Inflammatory macrophage treated with lipopolysaccharide for 4 hours (primary cell): ENCODE measurements around the gene PAFAH1B2.

Experiments
- DNase-seq: peaks from one replicate; pipeline ENCODE4 v3.0.0-alpha.2; 2020

PAFAH1B2 gene

DNA sequence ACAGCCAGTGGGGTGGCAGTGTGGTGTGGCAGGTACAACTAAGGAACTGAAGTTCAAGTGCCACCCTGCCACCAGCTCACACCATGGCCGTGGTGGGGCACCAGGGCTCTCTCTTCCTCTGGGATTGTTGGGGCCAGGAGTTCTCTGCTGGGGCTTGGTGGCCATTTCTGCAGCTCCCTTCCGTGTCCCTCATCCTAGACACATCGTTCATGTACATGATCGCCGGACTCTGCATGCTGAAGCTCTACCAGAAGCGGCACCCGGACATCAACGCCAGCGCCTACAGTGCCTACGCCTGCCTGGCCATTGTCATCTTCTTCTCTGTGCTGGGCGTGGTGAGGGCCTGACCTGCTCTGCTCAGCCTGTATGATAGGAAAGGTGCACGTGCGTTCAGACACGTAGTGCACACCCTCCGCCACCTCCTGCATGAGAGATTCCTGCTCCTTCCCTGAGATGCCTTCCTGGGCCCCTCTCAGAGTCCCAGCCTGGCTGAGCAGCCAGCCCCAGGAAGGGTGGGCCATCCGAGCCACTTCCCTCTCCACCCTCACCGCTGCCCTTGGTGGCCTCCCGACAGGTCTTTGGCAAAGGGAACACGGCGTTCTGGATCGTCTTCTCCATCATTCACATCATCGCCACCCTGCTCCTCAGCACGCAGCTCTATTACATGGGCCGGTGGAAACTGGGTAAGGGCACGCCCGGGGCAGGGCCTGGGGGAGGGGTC is 47.8 kb downstream of the PAFAH1B2 start:
- DNase-seq = no peak

GRCh38 chr11:117192401-117192875 is 48.4 kb downstream of the PAFAH1B2 start:
- no peak for DNase-seq

DNA sequence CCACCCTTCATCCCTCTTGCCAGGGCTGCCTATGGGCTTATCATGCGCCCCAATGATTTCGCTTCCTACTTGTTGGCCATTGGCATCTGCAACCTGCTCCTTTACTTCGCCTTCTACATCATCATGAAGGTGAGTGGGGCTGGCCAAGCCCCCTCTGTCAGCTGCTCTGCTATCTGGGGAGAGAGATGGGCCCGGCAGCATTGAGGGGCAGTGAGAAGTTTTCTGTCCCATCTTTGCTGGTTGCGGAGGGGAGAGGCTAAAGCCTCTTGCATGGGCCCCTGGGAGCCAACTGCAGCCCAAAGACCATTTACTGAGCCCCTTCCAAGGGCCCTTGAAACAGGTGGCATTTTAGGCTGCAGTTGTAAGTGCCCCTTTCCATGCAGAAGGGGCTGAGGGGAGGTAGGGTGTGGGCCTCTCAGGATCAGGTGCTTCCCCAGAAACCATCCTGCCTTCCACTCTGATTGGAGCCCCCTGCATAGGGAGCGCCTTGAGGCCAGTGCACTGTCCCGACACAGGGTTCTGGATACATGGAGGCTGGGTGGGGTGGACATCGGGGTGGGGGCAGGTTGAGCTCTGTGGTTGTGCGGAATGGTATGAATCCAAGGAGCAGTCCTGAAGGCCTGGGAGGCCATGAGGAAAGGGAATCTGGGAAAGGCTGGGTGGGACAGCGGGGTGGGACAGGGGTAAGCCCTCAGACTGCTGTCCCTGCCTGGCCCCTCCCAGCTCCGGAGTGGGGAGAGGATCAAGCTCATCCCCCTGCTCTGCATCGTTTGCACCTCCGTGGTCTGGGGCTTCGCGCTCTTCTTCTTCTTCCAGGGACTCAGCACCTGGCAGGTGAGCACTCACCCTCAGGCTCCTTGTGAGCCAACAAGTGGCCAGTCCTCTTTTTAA is 49.3 kb downstream of the PAFAH1B2 start:
- no peak for DNase-seq

DNA sequence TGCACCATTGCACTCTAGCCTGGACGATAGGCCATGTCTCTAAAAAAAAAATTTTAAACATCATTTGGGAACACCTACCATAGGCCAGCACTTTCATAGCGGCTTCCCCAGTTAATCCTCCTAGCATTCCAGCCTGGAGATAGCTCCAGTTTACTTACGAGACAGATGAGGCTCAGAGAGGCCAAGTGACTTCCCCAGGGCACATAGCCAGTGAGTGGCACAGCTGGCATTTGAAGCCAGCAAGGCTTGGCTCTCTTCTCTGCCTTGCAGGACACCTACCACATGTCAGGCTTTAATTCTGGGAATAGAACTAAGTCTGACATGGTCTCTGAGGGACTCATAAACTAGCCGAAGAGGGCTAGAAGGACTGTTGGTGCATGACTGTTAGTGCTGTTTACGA is 50.2 kb downstream of the PAFAH1B2 start:
- DNase-seq = no peak

DNA sequence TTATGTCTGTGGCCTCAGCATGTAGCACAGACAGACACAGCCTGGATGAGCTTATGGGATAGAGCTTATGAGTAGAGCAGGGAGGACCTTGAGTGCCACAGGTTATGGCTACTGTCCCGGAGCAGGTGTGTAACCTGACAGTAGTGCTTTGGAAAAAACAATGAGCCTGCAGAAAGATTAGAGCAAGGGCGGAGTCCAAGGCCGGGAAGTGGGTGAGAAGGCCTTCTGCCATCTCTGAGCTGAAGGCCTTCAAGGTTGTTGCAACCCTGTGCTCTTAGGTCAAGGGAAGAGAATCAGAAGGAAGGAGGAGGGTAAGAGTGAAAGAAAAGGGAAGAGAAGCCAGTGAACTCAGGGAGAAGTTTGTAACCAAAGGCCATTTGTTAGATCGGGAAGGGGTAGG is 51.2 kb downstream of the PAFAH1B2 start:
- DNase-seq = no peak

DNA sequence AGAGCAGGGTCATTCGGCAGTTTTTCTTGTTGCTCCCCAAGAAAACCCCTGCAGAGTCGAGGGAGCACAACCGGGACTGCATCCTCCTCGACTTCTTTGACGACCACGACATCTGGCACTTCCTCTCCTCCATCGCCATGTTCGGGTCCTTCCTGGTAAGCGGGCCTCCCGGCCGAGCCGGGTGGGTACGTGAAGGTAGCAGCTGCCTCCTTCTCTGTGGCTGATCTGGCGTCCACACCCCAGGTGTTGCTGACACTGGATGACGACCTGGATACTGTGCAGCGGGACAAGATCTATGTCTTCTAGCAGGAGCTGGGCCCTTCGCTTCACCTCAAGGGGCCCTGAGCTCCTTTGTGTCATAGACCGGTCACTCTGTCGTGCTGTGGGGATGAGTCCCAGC is 51.7 kb downstream of the PAFAH1B2 start:
- DNase-seq = no peak

DNA sequence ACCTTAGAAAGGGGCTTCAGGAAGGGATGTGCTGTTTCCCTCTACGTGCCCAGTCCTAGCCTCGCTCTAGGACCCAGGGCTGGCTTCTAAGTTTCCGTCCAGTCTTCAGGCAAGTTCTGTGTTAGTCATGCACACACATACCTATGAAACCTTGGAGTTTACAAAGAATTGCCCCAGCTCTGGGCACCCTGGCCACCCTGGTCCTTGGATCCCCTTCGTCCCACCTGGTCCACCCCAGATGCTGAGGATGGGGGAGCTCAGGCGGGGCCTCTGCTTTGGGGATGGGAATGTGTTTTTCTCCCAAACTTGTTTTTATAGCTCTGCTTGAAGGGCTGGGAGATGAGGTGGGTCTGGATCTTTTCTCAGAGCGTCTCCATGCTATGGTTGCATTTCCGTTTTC is 52.9 kb downstream of the PAFAH1B2 start:
- DNase-seq = no peak

- no peak for DNase-seq
These were observed 53.7 kb downstream of the PAFAH1B2 start for GRCh38 chr11:117197516-117198456.

- DNase-seq = no peak
These were observed 54.5 kb downstream of the PAFAH1B2 start for GRCh38 chr11:117198613-117199012.

DNA sequence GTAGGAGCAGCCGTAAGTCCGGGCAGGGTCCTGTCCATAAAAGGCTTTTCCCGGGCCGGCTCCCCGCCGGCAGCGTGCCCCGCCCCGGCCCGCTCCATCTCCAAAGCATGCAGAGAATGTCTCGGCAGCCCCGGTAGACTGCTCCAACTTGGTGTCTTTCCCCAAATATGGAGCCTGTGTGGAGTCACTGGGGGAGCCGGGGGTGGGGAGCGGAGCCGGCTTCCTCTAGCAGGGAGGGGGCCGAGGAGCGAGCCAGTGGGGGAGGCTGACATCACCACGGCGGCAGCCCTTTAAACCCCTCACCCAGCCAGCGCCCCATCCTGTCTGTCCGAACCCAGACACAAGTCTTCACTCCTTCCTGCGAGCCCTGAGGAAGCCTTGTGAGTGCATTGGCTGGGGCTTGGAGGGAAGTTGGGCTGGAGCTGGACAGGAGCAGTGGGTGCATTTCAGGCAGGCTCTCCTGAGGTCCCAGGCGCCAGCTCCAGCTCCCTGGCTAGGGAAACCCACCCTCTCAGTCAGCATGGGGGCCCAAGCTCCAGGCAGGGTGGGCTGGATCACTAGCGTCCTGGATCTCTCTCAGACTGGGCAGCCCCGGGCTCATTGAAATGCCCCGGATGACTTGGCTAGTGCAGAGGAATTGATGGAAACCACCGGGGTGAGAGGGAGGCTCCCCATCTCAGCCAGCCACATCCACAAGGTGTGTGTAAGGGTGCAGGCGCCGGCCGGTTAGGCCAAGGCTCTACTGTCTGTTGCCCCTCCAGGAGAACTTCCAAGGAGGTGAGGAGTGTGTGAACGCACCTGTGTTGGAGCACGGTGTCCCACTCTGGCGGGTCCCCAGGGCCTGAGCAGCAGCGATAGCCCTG is 55.2 kb downstream of the PAFAH1B2 start, which contains the start of gene TAGLN:
Gene TAGLN (plus strand): TSS at position 318 of the 863 bp plus-strand sequence. CDS start 3,644 bp downstream, outside the sequence.
- no peak for DNase-seq

- DNase-seq = no peak
These were observed 56.1 kb downstream of the PAFAH1B2 start for GRCh38 chr11:117199916-117200812.

DNA sequence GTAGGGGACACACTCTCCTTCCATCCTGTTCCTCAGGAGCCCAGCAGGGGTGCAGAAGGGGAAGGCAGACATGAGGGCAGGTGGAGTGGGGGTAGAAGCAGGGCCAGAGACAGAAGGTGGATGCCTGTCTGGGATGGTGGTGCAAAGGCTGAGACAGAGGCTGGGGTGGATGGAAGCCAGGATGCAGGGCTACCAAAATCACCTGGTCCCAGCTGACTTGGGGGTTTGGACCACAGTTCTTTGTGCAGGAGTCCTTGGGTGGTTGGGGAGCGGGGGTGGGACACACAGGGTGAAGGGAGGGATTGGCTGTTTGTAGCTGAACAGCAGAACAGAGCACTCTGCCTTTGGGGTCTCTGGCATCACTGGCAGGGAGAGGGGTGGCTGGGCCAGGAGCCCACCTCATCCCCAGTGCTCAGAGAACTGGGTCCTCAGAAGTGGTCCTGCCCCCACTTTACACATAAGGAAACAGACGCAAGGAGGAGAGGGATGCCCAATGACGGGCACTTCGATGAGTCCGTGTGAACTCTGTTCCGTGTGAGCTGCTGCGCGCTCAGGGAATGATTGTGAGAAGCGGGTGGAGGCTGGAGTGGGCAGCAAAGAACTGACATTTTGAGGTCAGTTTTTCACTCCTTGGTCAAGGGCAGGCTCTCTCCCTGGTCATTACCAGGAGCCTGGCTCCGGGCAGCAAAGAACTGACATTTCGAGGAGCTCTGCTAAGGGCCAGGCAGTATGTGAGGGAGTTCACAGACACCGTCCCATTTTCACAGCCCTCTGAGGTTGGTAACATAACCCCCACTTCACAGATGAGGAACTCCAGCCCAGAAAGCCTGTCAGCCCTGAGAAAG is 56.9 kb downstream of the PAFAH1B2 start:
- DNase-seq = no peak

DNA sequence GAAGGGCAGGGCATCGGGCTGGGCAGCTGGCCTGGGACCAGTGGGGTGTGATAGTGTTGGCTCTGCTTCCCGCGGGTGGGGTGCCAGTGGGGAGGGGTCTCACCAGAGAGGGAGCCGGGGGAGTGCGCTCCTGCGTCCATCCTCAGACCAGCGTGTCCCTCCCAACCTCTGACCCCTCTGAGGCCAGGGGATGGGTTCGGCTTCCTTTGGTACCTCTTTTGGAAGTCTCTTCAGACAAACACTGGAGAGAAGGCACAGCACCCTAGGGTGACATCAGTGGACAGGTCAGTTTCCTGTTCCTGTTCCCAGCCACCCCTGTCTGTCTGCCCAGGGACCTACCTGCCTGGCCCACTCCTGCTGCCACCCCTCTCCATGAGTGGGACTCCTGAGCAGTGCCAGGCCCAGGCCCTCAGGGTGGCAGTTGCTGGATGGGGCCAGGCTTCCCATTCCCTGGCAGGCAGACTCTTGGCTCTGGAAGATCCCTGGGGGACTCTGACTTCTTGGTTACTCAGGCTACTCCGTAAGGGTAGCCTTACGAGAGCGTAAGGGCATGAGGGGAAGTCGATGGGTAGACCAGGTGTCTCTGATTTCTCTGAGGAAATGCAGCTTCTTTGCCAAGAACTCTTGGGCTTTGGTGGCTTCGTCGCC is 57.7 kb downstream of the PAFAH1B2 start:
- DNase-seq = no peak

GRCh38 chr11:117202386-117203068 is 58.4 kb downstream of the PAFAH1B2 start:
- DNase-seq = no peak

DNA sequence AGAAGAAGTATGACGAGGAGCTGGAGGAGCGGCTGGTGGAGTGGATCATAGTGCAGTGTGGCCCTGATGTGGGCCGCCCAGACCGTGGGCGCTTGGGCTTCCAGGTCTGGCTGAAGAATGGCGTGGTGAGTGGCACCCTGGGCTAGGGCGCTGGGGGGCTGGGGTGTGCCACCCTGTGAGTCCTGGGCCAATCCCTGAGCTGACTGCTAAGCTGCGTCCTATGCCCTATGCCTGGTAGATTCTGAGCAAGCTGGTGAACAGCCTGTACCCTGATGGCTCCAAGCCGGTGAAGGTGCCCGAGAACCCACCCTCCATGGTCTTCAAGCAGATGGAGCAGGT is 59.0 kb downstream of the PAFAH1B2 start:
- DNase-seq = no peak

- DNase-seq = no peak
These were observed 60.4 kb downstream of the PAFAH1B2 start for GRCh38 chr11:117204283-117205080.

DNA sequence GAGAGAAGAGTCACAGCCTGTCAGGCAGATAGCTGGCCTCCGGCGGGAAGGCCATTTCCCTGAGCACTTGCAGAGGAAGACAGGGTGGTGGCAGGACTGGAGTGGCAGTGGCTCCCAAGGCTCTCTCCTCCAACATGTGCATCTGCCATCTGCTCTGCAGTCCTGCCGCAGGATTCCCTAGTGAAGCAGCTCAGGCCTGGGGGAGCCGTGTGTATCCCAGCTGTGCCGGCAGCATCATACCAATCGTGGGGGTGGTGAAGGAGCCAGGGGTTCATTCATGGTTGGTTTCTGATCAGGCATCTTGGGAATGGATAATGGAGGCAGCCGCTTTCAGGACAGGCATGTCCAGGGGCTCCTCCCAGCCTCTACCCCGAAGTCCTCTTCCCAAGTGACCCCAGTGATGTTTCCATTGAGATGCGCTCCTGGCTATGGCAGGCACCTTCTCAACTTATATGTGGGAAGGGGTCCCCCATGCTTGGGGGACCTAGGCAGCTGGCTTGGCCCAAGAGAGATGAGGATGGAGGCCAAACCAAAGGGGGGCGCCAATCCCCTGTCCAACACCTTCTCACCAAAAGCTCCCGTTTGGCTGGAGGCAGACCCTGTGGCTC is 61.2 kb downstream of the PAFAH1B2 start:
- no peak for DNase-seq
